Esophagus muscularis mucosa (tissue), 4 donors: ENCODE measurements around the gene LRMDA. TPM values are rescaled to one million over a fixed set of nuclear protein-coding genes. Genes with fewer than 3 reads are reported as not detected.
A peak's percentile ranks its signal among the peaks of the same experiment; 100 is the strongest.

Source experiments
- DNase-seq: peaks from one replicate; pipeline ENCODE4 v3.0.0-alpha.2; 2017; ENCODE audit errors: extremely low spot score
- H3K27ac ChIP-seq, 4 donors: fragments of 200-600 bp; sonication (generic); replicated peaks in 1 of 4; 1 replicate in 3 of 4; 2 replicates in 1 of 4; pipeline ENCODE4 v1.5.1; 2016 to 2019; ENCODE audit warnings: mild to moderate bottlenecking in 1 of 4
- H3K27me3 ChIP-seq, 4 donors: fragments of 200-600 bp; sonication (generic); one replicate each; pipeline versions ENCODE4 v1.5.1 to v1.6.0; 2016 to 2019
- H3K36me3 ChIP-seq, 4 donors: fragments of 200-600 bp; sonication (generic); one replicate each; pipeline ENCODE4 v1.5.1; 2016 to 2019
- H3K4me1 ChIP-seq, 4 donors: fragments of 200-600 bp; sonication (generic); one replicate each; pipeline ENCODE4 v1.5.1; 2016 to 2019
- H3K4me3 ChIP-seq, 4 donors: fragments of 200-600 bp; sonication (generic); 1 replicate in 2 of 4; 2 replicates in 2 of 4; pipeline ENCODE4 v1.5.1; 2016 to 2019; ENCODE audit warnings: mild to moderate bottlenecking in 4 of 4, moderate library complexity in 1 of 4
- H3K9me3 ChIP-seq, 4 donors: fragments of 200-600 bp; sonication (generic); 1 replicate in 3 of 4; 2 replicates in 1 of 4; pipeline ENCODE4 v1.5.1; 2016 to 2019
- CTCF ChIP-seq, 3 experiments: fragments of 200-600 bp in 2 of 3; fragments of 450-650 bp in 1 of 3; sonication (generic) in 2 of 3; IDR thresholded peaks; one replicate each; pipeline ENCODE4 v1.5.1; 2017 to 2019; ENCODE audit warnings: antibody characterized with exemption in 3 of 3, mild to moderate bottlenecking in 2 of 3, moderate library complexity in 1 of 3
- EP300 ChIP-seq: sonication (generic); formaldehyde crosslinking; IDR thresholded peaks from one replicate; pipeline ENCODE4 v1.6.1; 2017; ENCODE audit warnings: antibody characterized with exemption
- POLR2A ChIP-seq: fragments of 450-650 bp; IDR thresholded peaks from one replicate; pipeline ENCODE4 v1.6.1; 2017; ENCODE audit warnings: antibody characterized with exemption, moderate library complexity, mild to moderate bottlenecking, low read depth
- POLR2AphosphoS5 ChIP-seq, 2 donors: sonication (generic); formaldehyde crosslinking; IDR thresholded peaks; one replicate each; pipeline ENCODE4 v1.6.1; 2017; ENCODE audit warnings: antibody characterized with exemption in 2 of 2
- WGBS: methylation state at CpG from one replicate; pipeline ENCODE4 v1.1.5; 2018; 5-methylcytosine and 5-hydroxymethylcytosine counted together
- intact Hi-C: fragments of 100-400 bp; cut with DNase I; formaldehyde crosslinking; loops from one replicate; pipeline ENCODE4 v1.15.1; 2023
- total RNA-seq, 4 donors: library from RNA; depleted of rRNA; stranded (reverse); fragments of >200 nt; gene quantifications; one replicate each; pipeline versions ENCODE4 v1.1.0 to v1.2.1, GENCODE V29; 2016

The LRMDA gene
- total RNA-seq, 4 donors from 2014 or later, result 14.3 to 34.9 (median 26.5) TPM

GRCh38 chr10:75476569-75476968 is 45.1 kb downstream of the LRMDA start:
- peaks cover 0 to 24% (median 24%) of the 10 kb centered on the region in 4 donors for H3K4me1 ChIP-seq
- no peak for DNase-seq
- intact Hi-C loops, result no loop called here
- peak overlapping the region in 1 of 4 donors; percentile 45 for H3K27ac ChIP-seq
- no peaks in the 10 kb centered on the region for H3K36me3 ChIP-seq
- no peaks in the 10 kb centered on the region for H3K27me3 ChIP-seq
- TF ChIP-seq POLR2AphosphoS5 (IDR thresholded peaks at IDR 0.05) (no peak), POLR2A (no peak), EP300 (no peak), CTCF (IDR thresholded peaks at IDR 0.05) (no peak)
- H3K4me3 ChIP-seq, result no peak overlapping the region
- H3K9me3 ChIP-seq, result no peaks in the 10 kb centered on the region

GRCh38 chr10:75476985-75477384 is 45.6 kb downstream of the LRMDA start:
- WGBS, result 100% methylated on average over 3 of the region's 3 CpGs
- TF ChIP-seq POLR2A (no peak), EP300 (no peak), CTCF (IDR thresholded peaks at IDR 0.05) (no peak)

GRCh38 chr10:75477680-75478079 is 46.3 kb downstream of the LRMDA start:
- Histone ChIP-seq H3K27ac (no peak overlapping the region), H3K36me3 (no peaks in the 10 kb centered on the region), H3K27me3 (no peaks in the 10 kb centered on the region), H3K9me3 (no peaks in the 10 kb centered on the region), H3K4me3 (no peak overlapping the region), H3K4me1 (peaks cover 0 to 21% (median 18%) of the 10 kb centered on the region in 4 donors)
- intact Hi-C loops, result no loop called here
- TF ChIP-seq EP300 (no peak), POLR2A (no peak), CTCF (IDR thresholded peaks at IDR 0.05) (no peak), POLR2AphosphoS5 (IDR thresholded peaks at IDR 0.05) (no peak)
- DNase-seq, result no peak
- WGBS, result 96% methylated on average over 4 of the region's 4 CpGs

More at GRCh38 chr10:75476985-75477384, 45.6 kb downstream of the LRMDA start:
- no peak overlapping the region for H3K4me3 ChIP-seq
- intact Hi-C loops, result no loop called here
- H3K27ac ChIP-seq, result no peak overlapping the region
- H3K36me3 ChIP-seq, result no peaks in the 10 kb centered on the region
- no peak for DNase-seq
- H3K9me3 ChIP-seq, result no peaks in the 10 kb centered on the region
- H3K27me3 ChIP-seq, result no peaks in the 10 kb centered on the region
- peaks cover 0 to 21% (median 20%) of the 10 kb centered on the region in 4 donors for H3K4me1 ChIP-seq

- Histone ChIP-seq H3K27ac (no peak overlapping the region), H3K9me3 (peaks cover 0 to 6% (median 3%) of the 10 kb centered on the region in 4 donors), H3K36me3 (no peaks in the 10 kb centered on the region), H3K4me3 (no peak overlapping the region), H3K27me3 (no peaks in the 10 kb centered on the region), H3K4me1 (peaks cover 0 to 15% (median 13%) of the 10 kb centered on the region in 4 donors)
- intact Hi-C loops, result no loop called here
- no peak for TF ChIP-seq POLR2A
- no peak for TF ChIP-seq POLR2AphosphoS5 (IDR thresholded peaks at IDR 0.05)
- TF ChIP-seq CTCF (IDR thresholded peaks at IDR 0.05), result no peak
- no peak for TF ChIP-seq EP300
- DNase-seq, result no peak
- WGBS, result 100% methylated on average over 3 of the region's 3 CpGs
These were observed 49.0 kb downstream of the LRMDA start for GRCh38 chr10:75480374-75480773.

- 93% methylated on average over 1 of the region's 1 CpG for WGBS
- Histone ChIP-seq H3K9me3 (peaks cover 0 to 6% (median 3%) of the 10 kb centered on the region in 4 donors), H3K4me1 (no peaks in the 10 kb centered on the region), H3K27me3 (no peaks in the 10 kb centered on the region), H3K27ac (no peak overlapping the region), H3K36me3 (no peaks in the 10 kb centered on the region), H3K4me3 (no peak overlapping the region)
- no peak for DNase-seq
- intact Hi-C loops, result no loop called here
- no peak for TF ChIP-seq EP300
- TF ChIP-seq CTCF (IDR thresholded peaks at IDR 0.05), result no peak
- TF ChIP-seq POLR2AphosphoS5 (IDR thresholded peaks at IDR 0.05), result no peak
- TF ChIP-seq POLR2A, result no peak
These were observed 51.8 kb downstream of the LRMDA start for GRCh38 chr10:75483188-75483587.
